ENCODE measurements around the gene LRCH1.

Gene LRCH1

GRCh38 chr13:46594374-46595078 is 41.6 kb downstream of the LRCH1 start:
- DNase-seq (ENCODE audit: low spot score), result no peak

DNA sequence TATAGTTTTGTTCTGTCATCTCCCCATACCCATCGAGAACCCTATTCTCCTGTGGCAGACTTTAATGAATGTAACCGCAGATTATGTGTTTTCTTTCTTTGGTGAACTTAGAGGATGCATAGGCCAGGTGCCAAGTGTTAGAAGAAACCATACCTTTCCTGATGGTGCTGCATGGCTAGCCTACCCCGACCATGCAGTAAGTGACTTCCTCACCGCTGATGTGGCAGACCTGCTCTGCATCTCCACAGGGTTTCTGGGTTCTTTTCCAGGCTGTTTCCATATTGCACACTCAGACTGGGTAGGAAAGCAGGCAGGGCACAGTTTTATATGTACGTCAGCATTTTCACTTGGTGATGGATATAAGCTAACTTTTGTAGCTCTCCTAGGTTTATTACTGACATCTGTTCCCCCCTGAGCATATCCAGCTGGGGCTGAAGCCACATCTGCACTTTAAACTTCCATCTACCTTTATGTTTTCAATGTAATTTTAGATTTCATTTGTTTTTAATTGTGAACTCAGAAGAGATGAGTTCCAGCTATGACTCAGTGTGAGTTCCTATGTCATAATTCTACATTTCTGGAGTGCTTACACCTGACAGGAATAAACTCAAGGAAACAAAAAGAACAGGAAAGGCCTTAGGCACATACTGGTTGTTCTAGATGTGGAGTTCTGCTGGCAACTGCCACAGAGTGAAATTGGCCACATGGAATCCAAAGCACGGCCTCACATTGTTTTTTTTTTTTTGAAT is 42.3 kb downstream of the LRCH1 start:
- DNase-seq (ENCODE audit: low spot score), result no peak

DNA sequence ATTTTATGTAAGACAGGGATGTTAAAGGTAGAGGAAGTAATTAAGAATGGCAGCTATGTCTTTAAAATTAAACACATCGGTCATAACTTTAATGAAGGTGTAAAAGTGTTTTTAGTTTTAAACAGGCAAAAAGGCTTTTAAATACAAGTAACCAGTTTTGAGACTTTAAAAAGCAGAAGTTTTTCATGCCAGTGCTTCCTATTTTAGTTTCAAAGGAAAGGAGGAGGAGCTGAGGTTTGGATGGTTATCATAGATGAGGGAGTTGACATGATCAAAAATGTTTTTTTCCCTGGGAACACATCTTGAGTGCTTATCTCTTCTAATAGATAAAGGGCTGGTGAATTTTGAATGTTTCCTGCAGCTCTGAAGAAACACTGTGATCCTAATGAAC is 42.9 kb downstream of the LRCH1 start:
- DNase-seq (ENCODE audit: low spot score), result no peak

DNA sequence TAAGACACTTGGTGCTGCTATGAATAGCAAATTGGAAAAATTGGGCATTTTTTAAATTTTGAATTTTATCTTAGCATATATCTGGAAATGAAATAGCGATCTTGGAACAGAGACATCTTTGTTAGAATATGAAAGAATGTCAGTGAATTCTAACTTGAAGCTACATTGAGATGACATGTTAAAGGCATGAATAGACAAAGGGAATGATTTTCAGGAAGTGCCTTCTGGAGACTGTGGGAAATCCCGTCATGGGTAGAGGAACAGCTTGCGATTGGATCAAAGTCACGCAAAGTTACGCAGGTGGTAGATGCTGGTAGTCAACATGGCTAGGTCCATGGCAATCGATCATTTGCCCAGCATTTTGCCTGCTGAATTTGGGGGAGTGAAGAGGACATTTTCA is 43.5 kb downstream of the LRCH1 start:
- DNase-seq (ENCODE audit: low spot score), result no peak

- DNase-seq (ENCODE audit: low spot score), result no peak
These were observed 45.3 kb downstream of the LRCH1 start for GRCh38 chr13:46598140-46598819.

GRCh38 chr13:46598820-46599180 is 45.8 kb downstream of the LRCH1 start:
- no peak for DNase-seq (ENCODE audit: low spot score)

DNA sequence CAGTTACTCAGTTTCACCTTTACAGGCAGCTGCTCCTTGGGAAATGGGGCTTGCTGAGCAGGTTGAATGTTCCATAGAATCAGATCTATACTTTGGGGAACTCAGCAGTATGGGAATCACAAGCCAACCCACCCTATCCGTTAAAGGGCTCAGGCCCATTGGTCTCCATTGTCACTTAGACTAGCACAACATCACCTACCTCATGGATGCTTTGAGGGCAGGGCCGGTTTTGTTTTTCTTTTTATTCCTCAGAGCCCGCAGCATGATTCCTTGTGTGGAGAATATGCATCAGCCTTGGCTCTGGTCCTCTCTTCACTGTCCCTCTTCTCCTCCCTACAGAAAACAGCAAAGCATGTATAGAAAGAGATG is 48.0 kb downstream of the LRCH1 start:
- no peak for DNase-seq (ENCODE audit: low spot score)

DNA sequence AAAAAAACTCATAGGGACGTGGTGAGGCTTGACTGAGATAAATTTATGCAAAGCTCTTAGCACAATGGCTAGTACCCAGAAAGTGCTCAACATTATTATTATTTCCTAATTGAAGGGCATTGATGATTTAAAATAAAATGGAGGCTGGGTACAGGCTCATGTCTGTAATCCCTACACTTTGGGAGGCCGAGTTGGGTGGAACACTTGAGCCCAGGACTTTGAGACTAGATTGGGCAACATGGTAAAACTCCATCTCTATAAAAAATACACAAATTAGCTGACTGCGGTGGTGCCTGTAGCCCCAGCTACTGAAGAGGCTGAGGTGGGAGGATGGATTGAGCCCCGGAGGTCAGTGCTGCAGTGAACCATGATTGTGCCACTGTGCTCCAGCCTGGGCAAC is 49.6 kb downstream of the LRCH1 start:
- DNase-seq (ENCODE audit: low spot score), result no peak

GRCh38 chr13:46603165-46603603 is 50.2 kb downstream of the LRCH1 start:
- DNase-seq (ENCODE audit: low spot score), result peak; percentile 9

DNA sequence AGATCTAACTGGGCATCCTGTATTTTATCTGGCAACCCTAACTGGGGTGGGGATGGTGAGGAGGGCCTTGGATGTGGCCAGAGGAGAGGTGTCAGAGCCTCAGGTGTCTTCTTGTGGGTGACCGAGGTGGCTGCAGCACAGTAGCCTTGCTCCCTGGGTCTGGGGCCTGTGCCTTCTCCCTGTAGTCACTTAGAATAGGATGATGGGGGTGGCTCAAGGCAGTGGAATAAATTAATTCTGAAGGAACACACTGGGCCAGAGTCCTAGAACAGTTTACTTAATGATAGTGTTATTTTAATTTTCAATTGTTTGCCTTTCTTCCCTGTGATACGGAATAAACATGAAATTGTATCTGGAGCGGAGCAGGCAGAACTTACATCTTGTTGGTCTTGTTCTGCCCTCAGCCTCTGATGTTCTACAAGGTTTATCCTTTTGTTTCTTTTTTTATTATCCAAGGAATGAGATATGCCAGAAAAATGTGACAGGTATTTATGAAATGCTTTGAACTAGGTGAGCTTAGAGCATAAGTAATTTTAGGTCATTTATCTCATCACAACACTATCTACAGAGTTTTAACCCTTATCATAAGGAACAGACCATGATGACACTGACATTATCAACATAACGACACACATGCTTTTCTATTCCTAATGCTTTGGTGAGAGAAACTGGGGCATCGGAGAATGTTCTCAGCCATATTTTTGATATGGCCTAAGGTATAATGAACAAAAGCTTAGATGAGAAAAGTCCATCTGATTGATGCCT is 51.4 kb downstream of the LRCH1 start:
- no peak for DNase-seq (ENCODE audit: low spot score)

DNA sequence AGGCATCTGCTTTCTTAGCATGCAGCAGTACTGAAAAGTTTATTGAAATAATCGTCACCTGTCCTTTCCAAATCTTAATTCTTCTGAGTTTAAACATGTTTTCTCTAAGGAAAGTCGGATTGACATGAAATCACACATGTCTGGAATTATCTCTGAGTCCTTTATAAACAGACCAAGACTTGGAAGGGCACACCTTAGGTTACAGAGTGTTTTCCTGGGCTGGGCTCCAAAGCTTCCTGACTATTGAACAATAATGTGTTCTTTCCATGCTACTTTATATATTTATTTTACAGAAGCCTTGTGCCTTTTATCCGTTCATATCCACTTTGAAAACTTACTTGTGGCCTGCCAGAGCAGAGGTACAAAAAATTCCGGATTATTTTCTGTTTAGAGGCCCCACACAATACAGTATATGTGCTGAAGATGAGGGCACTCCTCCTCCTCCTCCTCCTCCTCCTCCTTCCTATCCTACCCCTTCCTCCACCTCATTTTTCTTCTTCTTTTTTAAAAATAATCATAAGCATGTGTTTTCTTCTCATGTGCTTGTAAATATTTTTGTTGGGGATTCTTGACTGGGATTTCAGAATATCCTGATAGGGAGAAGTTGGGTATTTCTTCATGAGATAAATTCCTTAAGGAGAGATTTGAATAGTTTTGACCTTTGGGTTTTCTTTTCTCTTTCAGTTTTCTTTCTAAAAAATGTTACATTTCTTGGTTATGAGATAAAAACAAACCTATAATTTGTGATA is 52.3 kb downstream of the LRCH1 start:
- no peak for DNase-seq (ENCODE audit: low spot score)

GRCh38 chr13:46605825-46606554 is 53.0 kb downstream of the LRCH1 start:
- DNase-seq (ENCODE audit: low spot score), result no peak

GRCh38 chr13:46606970-46607369 is 54.0 kb downstream of the LRCH1 start:
- no peak for DNase-seq (ENCODE audit: low spot score)

GRCh38 chr13:46607768-46608564 is 55.0 kb downstream of the LRCH1 start:
- no peak for DNase-seq (ENCODE audit: low spot score)

DNA sequence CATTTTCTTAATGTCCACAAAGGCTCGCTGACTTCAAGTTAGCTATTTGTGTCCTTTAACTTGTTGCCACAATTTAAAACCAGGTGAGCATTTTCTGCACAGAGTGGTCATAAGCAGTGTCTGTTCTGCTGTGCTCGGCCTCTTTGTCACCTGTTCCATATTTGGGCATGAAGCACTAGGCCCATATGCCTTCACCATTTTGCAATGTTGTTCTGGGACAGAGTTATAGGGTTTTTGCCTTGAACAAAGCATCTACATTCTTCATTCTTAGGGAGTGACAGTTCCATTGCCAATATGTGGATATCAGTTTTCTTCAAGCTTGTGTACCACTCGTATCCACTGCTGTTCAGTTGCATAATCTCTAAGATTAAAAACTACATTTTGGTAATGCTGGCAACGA is 56.1 kb downstream of the LRCH1 start:
- no peak for DNase-seq (ENCODE audit: low spot score)

- DNase-seq (ENCODE audit: low spot score), result no peak
These were observed 56.8 kb downstream of the LRCH1 start for GRCh38 chr13:46609726-46610125.

DNA sequence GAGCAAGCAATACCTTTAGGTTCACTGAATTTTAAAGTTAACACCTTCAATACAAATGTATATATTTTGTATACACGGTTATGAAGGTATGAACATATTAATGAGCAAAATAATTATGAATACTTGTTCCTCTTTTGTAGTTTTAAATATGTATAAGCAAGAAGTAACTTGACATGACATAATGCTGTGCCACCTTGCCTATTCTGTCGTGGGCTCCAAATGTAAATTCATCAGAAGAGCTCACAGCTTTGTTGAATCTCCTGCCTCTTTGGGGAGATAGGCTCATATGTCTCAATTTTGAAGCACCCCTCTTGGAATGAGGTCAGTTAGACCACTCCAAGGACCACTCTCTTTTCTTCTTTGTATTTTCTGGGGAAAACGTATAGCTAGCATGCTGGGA is 59.3 kb downstream of the LRCH1 start:
- no peak for DNase-seq (ENCODE audit: low spot score)

DNA sequence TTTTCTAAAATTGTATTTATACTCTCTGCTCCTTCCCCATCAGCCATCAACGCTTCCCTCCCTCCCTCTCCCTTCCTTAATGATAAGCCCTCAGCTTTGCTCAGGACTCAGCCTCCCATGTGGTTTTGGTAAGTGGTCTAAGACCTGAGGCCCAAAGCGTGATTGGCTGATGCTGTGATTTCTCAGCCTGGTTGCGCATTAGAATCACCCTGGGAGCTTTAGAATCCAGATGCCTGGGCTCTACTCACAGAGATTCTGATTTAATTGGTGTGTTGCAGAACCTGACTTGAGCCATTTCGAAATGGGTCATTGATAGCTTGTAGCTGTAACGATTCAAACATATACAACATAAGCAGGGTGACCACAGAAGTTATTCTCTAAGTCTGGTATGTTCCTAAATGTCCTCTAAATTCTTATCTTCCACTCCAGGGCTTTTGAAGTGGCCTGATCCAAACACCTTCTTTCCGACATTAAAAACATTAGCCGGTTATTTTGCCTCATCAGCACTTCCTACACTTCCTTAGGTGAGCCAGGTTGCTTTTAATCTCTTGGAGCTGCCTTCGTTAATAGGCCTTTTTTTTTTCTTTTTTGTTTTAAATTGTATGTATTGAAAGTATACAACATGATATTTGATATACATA is 60.6 kb downstream of the LRCH1 start:
- no peak for DNase-seq (ENCODE audit: low spot score)

DNA sequence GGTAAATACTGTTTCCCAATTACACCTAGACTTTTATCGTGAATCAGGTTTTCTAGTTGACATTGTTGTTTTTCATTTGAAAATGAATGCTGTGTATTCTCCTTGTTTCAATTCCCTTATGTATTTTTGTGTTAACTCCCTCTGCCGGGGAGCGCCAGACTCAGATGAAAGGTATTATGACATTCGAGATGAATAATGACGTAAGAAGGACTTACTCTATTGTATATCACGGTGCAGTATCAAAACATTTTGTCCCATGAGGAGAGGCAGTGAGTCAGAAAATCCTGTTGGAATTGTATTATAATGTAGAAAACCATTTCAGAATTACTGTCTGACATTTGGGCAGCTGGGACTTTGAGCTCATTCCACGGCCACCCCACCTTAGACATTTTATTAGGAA is 61.6 kb downstream of the LRCH1 start:
- DNase-seq (ENCODE audit: low spot score), result no peak

Data from hematopoietic multipotent progenitor cell treated with erythropoietin and hydrocortisone succinate and interleukin-3 and kit ligand, for 15 days (in vitro differentiated cells).